H1 (cell line): Measurements from ENCODE around the gene ENKD1. TPM values are rescaled to one million over a fixed set of nuclear protein-coding genes. Genes with fewer than 3 reads are reported as not detected.

Experiments
- FOSL1 ChIP-seq: IDR thresholded peaks from 2 replicates; pipeline ENCODE4 v1.6.1; 2011; ENCODE audit warnings: mild to moderate bottlenecking, low read depth, low read length, moderate library complexity; ENCODE audit not compliant: insufficient read depth
- JUND ChIP-seq: IDR thresholded peaks from 2 replicates; pipeline ENCODE4 v1.6.1; 2011; ENCODE audit warnings: mild to moderate bottlenecking, improper control_type of control experiment, low read length
- MAFK ChIP-seq: IDR thresholded peaks from 2 replicates; pipeline ENCODE4 v1.6.1; 2012; ENCODE audit warnings: low read depth, mild to moderate bottlenecking, improper control_type of control experiment, low read length
- POLR2AphosphoS5 ChIP-seq: IDR thresholded peaks from 2 replicates; pipeline ENCODE4 v1.6.1; 2011; ENCODE audit warnings: low read depth, low read length
- RXRA ChIP-seq: IDR thresholded peaks from 2 replicates; pipeline ENCODE4 v1.6.1; 2011; ENCODE audit warnings: low read depth, mild to moderate bottlenecking, low read length, moderate library complexity; ENCODE audit not compliant: insufficient read depth
- TAF1 ChIP-seq: IDR thresholded peaks from 2 replicates; pipeline ENCODE4 v1.6.1; 2011; ENCODE audit warnings: mild to moderate bottlenecking, low read depth, low read length
- polyA plus RNA-seq, 7 experiments: library from polyadenylated mRNA; depleted of rRNA in 3 of 7; stranded (reverse) in 5 of 7; unstranded in 2 of 7; fragments of >200 nt in 5 of 7; fragments of 200-250 nt in 2 of 7; gene quantifications; 1 replicate in 5 of 7; 2 replicates in 1 of 7; 4 replicates in 1 of 7; pipeline versions ENCODE4 v1.2.1 to v1.2.3, GENCODE V29; 2011 to 2013; ENCODE audit warnings: missing spikeins in 2 of 7, mixed read lengths in 2 of 7
- total RNA-seq: library from RNA; stranded (reverse); fragmentation: NEBNext Ultra II Directional; extraction: Animal tissue kit (Norgen Biotek cat#: 25700); gene quantifications from 2 replicates; pipeline ENCODE4 v1.2.1, GENCODE V29; 2021
- TF ChIP-seq, protein P1 (sequence below): IDR thresholded peaks from 2 replicates; pipeline ENCODE4 v1.6.1; 2012; ENCODE audit warnings: inconsistent platforms

The ENKD1 gene
- total and polyA plus RNA-seq, 2 of the 8 experiments (the other 6 are each of a cell fraction or from before 2014, with no cell fraction given), result 12.9 to 16.1 TPM

DNA sequence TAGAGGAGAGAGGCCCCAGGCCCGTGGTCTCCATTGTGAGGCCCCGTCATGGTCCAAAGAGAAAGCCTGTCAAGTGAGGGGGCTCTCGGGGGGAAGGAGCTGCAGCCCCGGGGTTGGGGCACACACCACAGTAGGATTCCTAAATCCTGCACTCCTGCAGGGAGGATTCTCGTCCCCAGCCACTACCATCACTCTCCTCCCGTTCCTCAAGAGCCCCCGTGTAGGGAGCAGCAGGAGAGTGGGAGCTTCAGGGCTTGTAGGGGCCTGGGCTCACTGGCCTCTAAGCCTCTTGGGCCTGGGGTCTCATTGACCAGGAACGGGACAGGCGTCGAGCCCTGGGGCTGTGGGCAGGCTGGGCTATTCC, 885 bp upstream of the ENKD1 start (continued):
- TF ChIP-seq POLR2AphosphoS5 (no peak), TAF1 (no peak), FOSL1 (no peak), MAFK (no peak), RXRA (no peak), JUND (no peak)
- TF ChIP-seq, protein P1, sequence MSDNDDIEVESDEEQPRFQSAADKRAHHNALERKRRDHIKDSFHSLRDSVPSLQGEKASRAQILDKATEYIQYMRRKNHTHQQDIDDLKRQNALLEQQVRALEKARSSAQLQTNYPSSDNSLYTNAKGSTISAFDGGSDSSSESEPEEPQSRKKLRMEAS, result no peak
